H54 (cell line): ENCODE measurements around the gene TXLNB.
"Not testable (repeated sequence)": the region's sequence is repeated elsewhere in the genome, so short reads cannot be mapped to it uniquely, and the experiment has no call there.

Source experiments
- DNase-seq: peaks from one replicate; pipeline ENCODE4 v3.0.0; 2011; ENCODE audit warnings: low spot score, mixed read lengths; ENCODE audit not compliant: insufficient read length
- FAIRE-seq: peaks from 3 replicates; lab custom pipeline; 2011; peaks lifted over from hg19 to GRCh38; lab: Jason Lieb, UNC
- POLR2A ChIP-seq: IDR thresholded peaks from 2 replicates; pipeline ENCODE4 v1.6.1; 2011; ENCODE audit warnings: low read depth, mild to moderate bottlenecking, low read length

TXLNB gene

DNA sequence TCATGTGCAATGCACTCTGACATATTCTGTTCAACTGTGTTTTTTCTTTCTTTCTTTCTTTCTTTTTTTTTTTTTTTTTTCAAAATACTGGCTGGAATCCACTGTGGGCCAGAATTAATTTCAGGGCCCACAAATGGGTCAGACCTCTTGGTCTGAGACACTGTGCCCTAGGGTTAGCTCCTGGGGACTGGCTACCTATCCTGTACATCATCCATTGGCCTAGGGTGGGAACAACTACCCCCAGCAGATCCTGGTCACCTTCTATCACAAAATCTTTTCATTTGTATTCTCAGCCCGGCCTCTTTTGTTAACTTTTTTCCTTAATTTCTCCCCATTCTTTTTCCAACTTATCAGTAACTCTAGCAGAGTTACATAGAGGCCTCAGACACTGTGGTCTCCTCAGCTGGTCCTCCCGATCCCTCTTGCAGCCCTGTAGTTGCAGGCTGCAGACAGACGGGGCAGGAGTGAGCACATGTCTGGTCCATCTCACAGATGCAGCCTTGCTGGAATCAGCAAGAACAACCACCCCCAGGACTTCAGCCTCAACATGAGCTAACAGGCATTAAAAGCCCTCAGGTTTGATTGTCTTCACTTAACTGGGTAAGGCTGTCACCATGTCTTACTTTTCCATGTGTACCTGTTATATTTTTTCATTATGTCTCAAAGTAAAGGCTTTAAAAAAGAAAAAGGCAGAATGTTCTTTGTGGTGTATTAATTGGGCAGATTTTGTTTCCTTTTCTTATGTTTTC, 41.3 kb downstream of the TXLNB start:
- FAIRE-seq, result peak; percentile 52
- peak; percentile 44 for DNase-seq
- no peak for TF ChIP-seq POLR2A

DNA sequence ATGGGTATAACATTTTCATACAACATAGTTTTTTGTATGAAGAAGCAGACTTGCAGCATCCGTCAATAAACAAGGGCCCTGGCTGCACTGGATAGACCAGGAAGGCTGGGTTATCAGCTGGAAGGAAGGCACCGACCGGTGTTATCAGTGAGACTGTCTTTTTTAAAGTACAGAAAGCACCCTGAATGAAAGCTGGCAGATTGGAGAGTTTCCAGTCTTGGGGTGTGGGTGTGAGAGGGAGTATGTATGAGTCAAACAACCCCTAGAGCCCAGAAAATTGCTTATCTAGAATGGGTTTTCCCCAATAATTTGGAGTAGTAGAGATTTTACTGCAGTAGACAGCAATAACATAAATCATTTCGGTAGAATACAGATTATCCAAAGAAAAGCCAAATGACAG, 42.4 kb downstream of the TXLNB start:
- FAIRE-seq (no peak), DNase-seq (no peak)

DNA sequence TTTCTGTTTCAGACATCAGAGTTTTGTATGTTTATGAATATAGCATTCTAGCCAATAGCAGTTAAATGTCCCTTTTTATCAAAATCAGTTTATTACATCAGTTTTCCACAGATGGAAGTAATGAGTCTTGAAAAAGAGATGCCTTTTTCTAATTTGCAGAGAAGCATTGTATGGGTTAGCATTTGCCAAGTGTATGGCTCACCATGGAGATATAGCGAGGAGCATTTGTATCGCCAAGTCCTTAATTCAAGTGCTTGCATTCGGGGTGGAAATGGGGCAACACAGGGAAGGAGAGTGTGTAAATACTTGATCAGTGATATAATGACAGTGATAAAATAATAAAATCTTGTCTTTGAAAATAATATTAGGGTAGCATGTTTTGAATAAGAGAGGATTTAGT, 42.9 kb downstream of the TXLNB start:
- no peak for DNase-seq
- no peak for TF ChIP-seq POLR2A
- FAIRE-seq, result no peak

More for the DNA sequence above, 42.4 kb downstream of the TXLNB start:
- TF ChIP-seq POLR2A, result no peak

DNA sequence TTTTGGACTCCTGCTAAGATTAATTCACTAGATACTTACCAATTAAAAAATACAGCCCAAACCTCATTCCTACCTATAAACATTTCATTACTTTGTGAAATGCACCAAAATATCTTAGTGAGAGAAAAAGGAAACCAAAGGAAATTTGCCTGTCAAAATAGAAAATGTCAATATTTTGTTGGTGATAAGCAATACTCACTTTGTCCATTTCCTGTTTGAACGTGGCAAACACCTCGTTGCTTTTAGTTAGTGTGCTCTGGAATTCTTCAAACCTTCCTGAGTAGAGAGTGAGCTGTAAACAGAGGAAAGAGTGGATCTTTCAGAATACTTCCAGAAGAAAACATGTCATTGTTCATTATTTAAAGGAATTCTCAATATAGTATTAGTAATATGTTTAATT, 44.2 kb downstream of the TXLNB start:
- DNase-seq (no peak), FAIRE-seq (no peak)
- no peak for TF ChIP-seq POLR2A

DNA sequence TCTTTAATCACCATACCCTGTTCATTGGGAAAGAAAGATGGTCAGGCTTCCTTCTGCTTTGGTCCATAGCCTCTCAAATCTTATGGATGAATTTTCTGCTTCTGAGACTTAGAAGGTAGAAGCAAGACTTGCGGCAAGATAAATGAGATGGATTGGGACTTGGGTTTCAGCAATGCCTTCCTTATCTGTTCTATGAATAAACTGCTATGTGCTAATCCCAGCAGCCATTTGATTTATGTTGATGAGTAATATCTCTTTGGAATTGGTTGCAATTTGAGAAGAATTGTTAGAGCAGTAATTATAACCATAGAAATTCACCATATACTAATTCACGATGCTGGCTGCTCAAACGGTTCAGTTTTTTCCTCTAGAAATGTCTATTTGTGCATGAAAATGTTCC, 48.3 kb downstream of the TXLNB start:
- FAIRE-seq (no peak), DNase-seq (no peak)
- TF ChIP-seq POLR2A, result no peak

DNA sequence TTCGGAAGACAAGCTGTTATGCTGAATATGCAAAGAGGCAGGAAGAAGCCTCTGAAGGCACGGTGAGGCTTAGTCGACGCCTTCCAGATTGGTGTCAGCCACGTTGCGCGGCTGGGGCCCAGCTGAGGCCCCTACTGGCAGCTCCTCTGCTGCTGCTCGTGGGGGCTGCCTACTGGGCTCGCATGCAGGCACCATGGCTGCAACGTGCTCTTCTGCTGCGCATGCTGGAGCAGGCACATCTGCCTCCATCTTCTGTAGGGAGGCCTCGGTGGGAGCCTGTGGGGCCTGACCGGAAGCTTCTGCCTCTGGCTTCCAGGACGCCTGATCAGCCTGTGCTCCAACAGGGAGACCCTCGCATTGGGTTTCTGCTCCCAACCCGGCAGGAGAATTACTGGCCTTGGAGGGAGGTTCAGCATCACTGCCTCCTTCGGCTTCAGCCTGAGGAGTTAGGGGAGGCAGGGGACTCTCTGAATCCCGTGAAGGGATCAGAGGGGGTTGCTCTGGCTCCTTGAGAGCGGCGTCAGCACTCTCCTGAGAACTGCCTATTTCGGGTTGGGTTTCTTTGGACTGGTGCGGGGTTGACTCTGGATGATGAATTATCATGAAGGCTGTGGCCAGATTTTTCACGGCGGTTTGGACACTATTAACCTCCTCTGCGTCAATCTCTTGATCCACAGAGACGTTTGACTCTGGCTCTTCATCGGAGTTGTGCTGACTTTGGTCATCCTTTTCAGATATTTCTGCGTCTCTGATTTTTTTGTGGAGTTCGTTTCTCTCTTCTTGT, 49.1 kb downstream of the TXLNB start:
- TF ChIP-seq POLR2A, result no peak
- no peak for DNase-seq
- no peak for FAIRE-seq

DNA sequence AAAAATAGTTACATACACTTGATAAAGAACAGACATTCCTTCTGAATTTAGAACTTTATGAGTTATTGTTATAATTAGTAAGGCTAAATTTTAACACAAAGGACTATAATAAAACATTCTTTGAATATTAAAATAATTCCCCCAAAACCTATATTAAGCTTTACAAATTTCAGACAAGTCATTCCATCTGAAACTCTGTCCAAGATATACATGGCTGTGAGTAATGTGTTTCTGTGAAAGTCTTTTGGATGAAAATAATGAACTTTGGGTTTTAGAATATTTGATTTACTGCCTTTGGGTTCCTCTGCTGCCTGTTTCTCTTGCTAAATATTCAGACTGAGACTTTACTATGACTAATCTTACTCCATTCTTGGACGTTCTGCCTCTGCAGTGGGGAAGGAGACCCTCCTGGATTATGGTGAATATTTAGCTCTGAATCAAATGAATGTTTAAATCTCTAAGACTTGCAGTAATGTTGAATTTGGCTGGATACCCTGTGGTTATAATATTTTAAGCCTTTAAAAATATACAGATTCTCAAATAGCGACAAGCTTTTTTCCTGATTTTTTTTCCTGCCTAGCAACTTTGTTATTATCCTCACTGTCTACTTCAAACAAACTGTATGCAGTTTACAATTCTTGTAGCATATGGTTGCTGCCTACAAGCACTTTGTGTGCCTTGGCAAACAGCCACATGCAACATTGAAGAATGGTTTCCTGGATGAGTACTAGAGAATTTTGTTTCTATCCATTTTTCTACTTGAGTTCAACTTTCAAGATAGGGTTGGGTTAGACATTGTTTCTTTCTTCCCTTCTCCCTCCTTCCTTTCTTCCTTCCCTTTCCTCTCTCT, 51.4 kb downstream of the TXLNB start:
- no peak for TF ChIP-seq POLR2A
- FAIRE-seq (no peak), DNase-seq (no peak)

DNA sequence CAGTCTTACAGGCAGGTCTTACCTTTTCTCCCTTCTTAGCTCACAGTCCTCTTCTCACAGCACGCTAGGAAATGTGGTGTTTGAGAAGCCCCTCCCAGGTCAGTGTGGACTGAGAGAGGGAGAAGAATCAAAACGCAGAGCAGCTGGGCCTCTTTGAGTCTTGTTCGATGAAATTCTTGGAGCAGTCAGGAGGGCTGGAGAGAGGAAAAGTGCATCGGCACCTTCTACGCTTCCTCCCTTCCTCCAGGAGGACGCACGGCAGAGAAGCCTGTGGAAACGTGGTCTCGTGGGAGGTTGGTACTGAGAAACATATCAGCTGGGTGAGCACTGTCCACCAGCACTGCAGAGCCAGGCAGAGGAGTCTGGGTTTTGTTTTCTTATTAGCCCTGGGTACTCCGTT, 52.7 kb downstream of the TXLNB start:
- DNase-seq (no peak), FAIRE-seq (no peak)
- no peak for TF ChIP-seq POLR2A

DNA sequence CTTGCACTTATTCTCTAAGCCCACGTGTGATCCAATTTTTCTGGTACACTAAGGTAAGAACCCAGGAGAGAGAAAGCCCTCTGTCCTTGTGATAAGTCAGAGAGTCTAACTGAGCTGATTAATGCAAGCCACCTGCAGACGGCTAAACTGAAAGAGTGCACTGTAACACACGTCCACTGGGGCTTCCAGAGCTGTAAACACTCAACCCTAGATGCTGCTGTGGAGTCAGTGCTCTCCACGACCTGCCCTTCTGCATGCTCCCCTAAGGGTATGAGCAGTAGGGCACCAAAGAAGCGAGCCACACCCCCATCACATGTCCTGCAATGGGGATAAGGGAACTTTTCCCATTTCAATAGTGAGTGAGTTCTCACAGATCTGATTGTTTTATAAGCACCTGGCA, 55.7 kb downstream of the TXLNB start:
- FAIRE-seq, result no peak
- no peak for TF ChIP-seq POLR2A
- no peak for DNase-seq

DNA sequence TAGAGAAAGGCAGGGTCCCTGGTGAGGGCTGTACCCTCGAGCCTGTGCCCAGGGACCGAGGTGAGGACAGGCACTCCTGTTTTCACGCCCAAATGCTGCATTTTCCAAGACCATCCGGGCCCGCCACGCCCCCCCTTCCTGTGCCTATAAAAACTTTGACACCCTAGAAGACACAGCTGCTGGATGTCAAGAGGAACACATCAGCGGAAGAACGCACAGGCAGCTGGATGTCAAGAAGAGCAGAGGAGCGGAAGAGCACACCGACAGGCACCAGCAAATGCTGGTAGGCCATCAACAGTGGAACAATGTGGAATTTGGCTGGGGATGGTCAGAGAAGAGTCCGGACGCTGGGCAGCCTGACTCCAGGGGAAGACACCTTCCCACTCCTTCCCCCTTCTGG, 56.1 kb downstream of the TXLNB start:
- TF ChIP-seq POLR2A, result no peak
- DNase-seq (no peak), FAIRE-seq (no peak)

DNA sequence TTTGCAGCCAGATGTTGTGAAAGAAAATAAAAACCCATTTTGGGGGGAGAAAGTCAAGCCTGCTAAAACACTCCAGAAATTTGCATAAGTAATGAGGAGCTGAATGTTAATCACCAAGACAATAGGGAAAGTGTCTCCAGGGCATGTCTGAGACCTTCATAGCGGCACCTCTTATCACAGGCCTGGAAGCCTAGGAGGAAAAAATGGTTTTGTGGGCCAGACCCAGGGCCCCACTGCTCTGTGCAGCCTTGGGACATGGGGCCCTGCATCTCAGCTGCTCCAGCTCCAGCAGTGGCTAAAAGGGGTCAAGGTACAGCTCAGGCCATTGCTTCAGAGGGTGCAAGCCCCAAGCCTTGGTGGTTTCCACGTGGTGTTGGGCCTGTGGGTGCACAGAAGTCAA, 57.6 kb downstream of the TXLNB start:
- FAIRE-seq, DNase-seq: not testable (repeated sequence)

DNA sequence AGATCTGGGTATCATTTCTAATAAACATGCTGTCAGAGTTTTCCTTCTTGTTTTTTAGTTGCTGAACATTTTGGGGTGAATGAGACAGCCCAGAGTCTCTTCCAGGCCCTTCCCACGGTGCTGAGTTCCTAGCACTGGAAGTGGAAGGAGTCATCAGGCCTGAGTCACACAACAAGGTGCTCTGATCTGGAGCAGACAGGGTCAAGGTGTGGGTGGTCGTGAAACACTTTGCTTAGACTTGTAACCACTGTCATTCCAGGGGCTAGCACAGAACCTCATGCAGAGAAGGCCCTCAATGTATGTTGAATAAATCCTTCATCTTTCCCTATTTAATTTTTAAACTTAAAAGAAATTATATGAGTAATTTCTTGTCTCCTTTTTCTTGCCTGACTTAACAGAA, 60.6 kb downstream of the TXLNB start:
- TF ChIP-seq POLR2A, result no peak
- DNase-seq (no peak), FAIRE-seq (no peak)

DNA sequence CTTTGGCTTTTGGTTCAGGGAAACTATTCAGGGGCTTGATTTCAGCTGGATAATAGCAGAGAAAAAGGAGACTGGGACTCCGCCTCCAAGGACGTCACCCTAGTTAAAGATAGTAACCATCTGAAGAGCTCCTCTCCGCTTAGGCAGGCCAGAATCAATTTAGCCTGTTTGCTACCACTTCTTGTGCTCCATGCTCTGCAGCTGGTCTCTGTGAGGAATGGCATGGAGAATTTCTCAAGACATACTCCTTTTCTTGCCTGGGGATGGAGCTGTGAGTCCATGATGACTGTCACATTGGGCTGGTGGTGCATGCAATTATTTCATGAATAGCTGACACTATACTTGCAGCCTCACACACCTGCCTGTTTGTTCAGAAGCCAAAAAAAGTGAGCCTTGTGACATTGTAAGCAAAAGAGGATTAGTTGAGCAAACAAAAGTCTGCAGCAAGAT, 61.4 kb downstream of the TXLNB start:
- no peak for TF ChIP-seq POLR2A
- DNase-seq, result no peak
- FAIRE-seq, result no peak

DNA sequence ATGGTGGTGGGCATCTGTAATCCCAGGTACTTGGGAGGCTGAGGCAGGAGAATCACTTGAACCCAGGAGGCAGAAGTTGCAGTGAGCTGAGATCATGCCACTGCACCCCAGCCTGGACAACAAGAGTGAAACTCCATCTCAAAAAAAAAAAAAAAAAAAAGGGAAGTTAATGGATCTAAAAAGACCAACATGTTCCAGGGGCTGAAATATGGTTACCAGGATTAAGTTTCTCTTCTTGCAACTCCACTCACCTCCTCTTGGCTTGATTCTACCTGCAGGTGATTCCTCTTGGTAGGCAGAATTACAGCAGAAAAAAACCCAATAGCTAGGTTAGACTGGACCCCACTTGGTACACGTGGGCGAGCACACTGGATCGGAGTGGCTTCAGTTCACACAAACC, 63.4 kb downstream of the TXLNB start:
- FAIRE-seq, DNase-seq: not testable (repeated sequence)
